Measurements from ENCODE around the gene RBM15.

Gene RBM15

DNA sequence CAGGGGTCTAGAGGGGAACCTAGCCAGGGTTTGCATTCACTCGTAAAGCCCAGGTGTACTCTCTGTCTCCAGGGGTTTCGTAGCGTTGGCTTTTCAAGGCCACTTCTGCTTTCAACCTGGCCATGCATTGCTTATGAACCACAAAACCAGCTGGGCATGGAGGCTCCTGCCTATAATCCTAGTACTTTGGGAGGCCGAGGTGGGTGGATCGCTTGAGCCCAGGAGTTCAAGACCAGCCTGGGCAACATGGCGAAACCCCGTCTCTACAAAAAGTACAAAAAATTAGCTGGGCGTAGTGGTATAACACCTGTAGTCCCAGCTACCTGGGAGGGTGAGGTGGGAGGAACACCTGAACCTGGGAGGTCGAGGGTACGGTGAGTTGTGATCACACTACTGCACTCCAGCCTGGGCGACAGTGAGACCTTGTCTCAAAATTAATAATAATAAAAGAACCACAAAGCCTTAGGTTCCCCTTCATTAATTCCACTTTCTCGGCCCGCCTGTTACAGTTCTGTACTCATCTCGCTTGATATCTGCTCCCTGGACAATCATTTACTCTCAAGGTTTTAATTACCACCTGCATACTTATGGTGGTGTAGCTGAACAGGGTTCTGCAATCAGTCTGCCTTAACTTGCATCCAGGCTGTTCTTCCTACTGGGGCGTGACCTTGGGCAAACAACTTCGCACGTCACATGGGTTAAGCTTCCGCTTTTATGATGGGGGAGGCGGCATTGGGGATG is 45.6 kb downstream of the RBM15 start:
- Histone ChIP-seq H3K4me3 (ENCODE audit: low read depth, low read length) (no peak overlapping the region), H3K9me3 (no peaks in the 10 kb centered on the region), H3K27me3 (no peaks in the 10 kb centered on the region), H3K4me1 (0 out of 2 replicates have a peak, but pooled peaks cover 2% of the 10 kb centered on the region), H3K36me3 (peaks cover 5% of the 10 kb centered on the region)
- DNase-seq = no peak
- no peak for TF ChIP-seq CTCF (IDR thresholded peaks at IDR 0.05; ENCODE audit: low read depth, low read length)

GRCh38 chr1:110385369-110385768 is 46.2 kb downstream of the RBM15 start:
- Histone ChIP-seq H3K4me1 (0 out of 2 replicates have a peak, but pooled peaks cover 2% of the 10 kb centered on the region), H3K36me3 (peaks cover 5% of the 10 kb centered on the region), H3K4me3 (ENCODE audit: low read depth, low read length) (no peak overlapping the region), H3K9me3 (no peaks in the 10 kb centered on the region), H3K27me3 (no peaks in the 10 kb centered on the region)
- DNase-seq = no peak
- TF ChIP-seq CTCF (IDR thresholded peaks at IDR 0.05; ENCODE audit: low read depth, low read length) = no peak

DNA sequence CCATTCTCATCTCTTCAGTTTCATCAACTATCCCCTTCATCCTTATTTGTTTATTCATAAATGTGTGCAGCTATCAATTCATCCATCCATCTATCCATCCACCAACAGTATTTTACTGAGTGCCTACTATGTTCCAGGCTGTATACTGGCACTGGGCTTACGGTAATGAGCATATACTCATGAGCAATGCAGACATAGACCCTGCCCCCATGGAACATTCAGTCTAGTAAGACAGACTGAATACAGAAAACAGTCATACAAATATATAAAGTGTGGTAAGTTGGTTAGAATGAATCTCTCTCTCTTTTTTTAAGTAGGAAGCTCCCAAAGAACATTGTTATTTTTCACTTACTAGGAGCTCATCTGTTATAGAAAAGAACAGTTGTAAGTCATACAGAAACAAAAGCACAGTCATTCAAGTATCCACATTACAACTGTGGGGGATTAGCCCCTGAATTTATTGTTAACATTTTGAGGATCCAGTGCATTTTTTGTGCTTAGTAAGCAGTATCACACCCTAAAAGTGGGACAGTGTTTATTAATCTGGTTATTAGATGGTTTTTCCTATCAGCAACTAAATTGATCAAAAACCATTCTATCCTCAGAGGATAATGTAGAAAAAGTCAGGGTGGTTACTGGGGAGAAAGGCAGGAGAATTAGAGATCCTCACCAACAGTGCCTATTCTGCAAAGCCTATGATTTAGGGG is 48.0 kb downstream of the RBM15 start:
- H3K4me3 ChIP-seq (ENCODE audit: low read depth, low read length) = no peak overlapping the region
- peaks cover 5% of the 10 kb centered on the region; the same call in 1 of the 2 replicates for H3K36me3 ChIP-seq
- 0 out of 2 replicates have a peak, but pooled peaks cover 2% of the 10 kb centered on the region for H3K4me1 ChIP-seq
- H3K9me3 ChIP-seq = no peaks in the 10 kb centered on the region
- TF ChIP-seq CTCF (IDR thresholded peaks at IDR 0.05; ENCODE audit: low read depth, low read length) = no peak
- no peak for DNase-seq
- no peaks in the 10 kb centered on the region for H3K27me3 ChIP-seq

GRCh38 chr1:110390096-110390495 is 50.9 kb downstream of the RBM15 start:
- no peak for TF ChIP-seq CTCF (IDR thresholded peaks at IDR 0.05; ENCODE audit: low read depth, low read length)
- no peaks in the 10 kb centered on the region for H3K27me3 ChIP-seq
- DNase-seq = no peak
- no peak overlapping the region for H3K4me3 ChIP-seq (ENCODE audit: low read depth, low read length)
- H3K9me3 ChIP-seq = no peaks in the 10 kb centered on the region
- H3K4me1 ChIP-seq = no peaks in the 10 kb centered on the region
- no peaks in the 10 kb centered on the region; the same call in 1 of the 2 replicates for H3K36me3 ChIP-seq

DNA sequence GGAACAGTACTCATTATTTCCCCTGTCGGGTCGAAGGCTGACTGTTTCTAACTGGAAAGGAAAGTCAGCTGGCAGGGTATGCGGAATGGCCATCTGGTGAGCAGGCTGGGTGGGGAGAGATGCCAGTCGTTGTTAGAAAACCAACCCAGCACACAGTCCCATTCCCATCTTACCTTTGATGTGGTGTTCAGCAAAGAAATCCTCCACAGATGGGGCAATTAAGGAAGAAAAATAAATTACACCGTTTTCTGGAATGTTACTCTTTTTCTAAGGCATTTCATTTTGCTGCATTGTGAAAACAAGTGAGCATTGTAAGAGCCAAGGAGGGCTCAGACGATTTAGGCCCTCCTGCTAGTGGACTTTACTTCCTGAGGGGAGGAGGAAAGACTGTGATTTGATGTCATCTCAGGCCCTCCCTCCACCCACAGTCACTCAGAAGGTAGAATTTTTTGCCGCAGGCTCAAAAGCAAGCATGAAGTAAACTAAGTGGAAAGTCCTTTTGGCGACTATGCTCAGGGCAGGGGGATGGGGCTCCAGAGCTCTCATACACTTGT is 51.6 kb downstream of the RBM15 start, which contains the start of gene SLC16A4:
Gene SLC16A4, minus strand, starts transcription at position 335 of the 554 bp plus-strand sequence. CDS start 1,703 bp downstream, outside the sequence.
- H3K4me3 ChIP-seq (ENCODE audit: low read depth, low read length) = no peak within 1 kb of the TSS
- H3K4me1 ChIP-seq = no peaks in the 10 kb centered on the region
- no peaks in the 10 kb centered on the region for H3K27me3 ChIP-seq
- no peak for DNase-seq
- no peak for TF ChIP-seq CTCF (IDR thresholded peaks at IDR 0.05; ENCODE audit: low read depth, low read length)
- peaks cover 4% of the 10 kb centered on the region; the same call in 1 of the 2 replicates for H3K36me3 ChIP-seq
- H3K9me3 ChIP-seq = no peaks in the 10 kb centered on the region
